Measurements from ENCODE around the gene OR2AT4. TPM values are rescaled to one million over a fixed set of nuclear protein-coding genes. Genes with fewer than 3 reads are reported as not detected.

OR2AT4 gene
- total RNA-seq, result not detected in 2 replicates

- Mint-ChIP-seq H3K27me3 (peaks cover 26% of the 10 kb centered on the region), H3K27ac (no peak within 1 kb of the TSS)
- CTCF ChIA-PET, result no interaction called here
Measured at GRCh38 chr11:75096456-75097172, at the start of gene OR2AT4. OR2AT4 (minus strand) TSS chr11:75096876.

GRCh38 chr11:75145972-75146519 is 49.4 kb upstream of the OR2AT4 start:
- Mint-ChIP-seq H3K4me3 (no peak overlapping the region), H3K4me1 (peaks cover 17% of the 10 kb centered on the region), H3K9me3 (no peaks in the 10 kb centered on the region), H3K27me3 (peaks cover 8% of the 10 kb centered on the region), H3K36me3 (ENCODE audit: low read depth) (no peaks in the 10 kb centered on the region), H3K27ac (no peak overlapping the region)
- intact Hi-C loops (cut with micrococcal nuclease), result loop anchor here (2.0 kb wide), 1 partner anchor 215 kb away; no protein-coding TSS in a partner anchor
- ATAC-seq (ENCODE audit: low read depth) (no peak), DNase-seq (no peak)
- ChIA-PET POLR2A (no interaction called here), CTCF (interaction anchor here (1.1 to 3.5 kb wide), 2 partner anchors 11 to 103 kb away, joined by 3 to 19 read pairs; no protein-coding TSS in a partner anchor)
- no peak for TF ChIP-seq CTCF (IDR thresholded peaks at IDR 0.05)

More at GRCh38 chr11:75096456-75097172, at the start of gene OR2AT4:
- DNase-seq, result no peak
- intact Hi-C loops (cut with micrococcal nuclease), result no loop called here
- Mint-ChIP-seq H3K36me3 (ENCODE audit: low read depth) (no peaks in the 10 kb centered on the region), H3K9me3 (peaks cover 6% of the 10 kb centered on the region), H3K4me1 (no peaks in the 10 kb centered on the region), H3K4me3 (no peak within 1 kb of the TSS)
- no peak for ATAC-seq (ENCODE audit: low read depth)
- POLR2A ChIA-PET, result no interaction called here
- no peak for TF ChIP-seq CTCF (IDR thresholded peaks at IDR 0.05)

- DNase-seq, result no peak
- CTCF ChIA-PET, result interaction anchor here (1.1 to 3.5 kb wide), 2 partner anchors 12 to 104 kb away, joined by 3 to 19 read pairs; no protein-coding TSS in a partner anchor
- Mint-ChIP-seq H3K4me1 (peaks cover 20% of the 10 kb centered on the region), H3K9me3 (no peaks in the 10 kb centered on the region), H3K27me3 (peaks cover 4% of the 10 kb centered on the region), H3K36me3 (ENCODE audit: low read depth) (no peaks in the 10 kb centered on the region), H3K4me3 (no peak overlapping the region), H3K27ac (no peak overlapping the region)
- POLR2A ChIA-PET, result no interaction called here
- intact Hi-C loops (cut with micrococcal nuclease), result loop anchor here (2.0 kb wide), 1 partner anchor 215 kb away; no protein-coding TSS in a partner anchor
- ATAC-seq (ENCODE audit: low read depth), result no peak
- TF ChIP-seq CTCF (IDR thresholded peaks at IDR 0.05), result no peak
Measured at GRCh38 chr11:75145196-75145971, 48.7 kb upstream of the OR2AT4 start.

- H3K27ac Mint-ChIP-seq, result no peak overlapping the region
- no peaks in the 10 kb centered on the region for H3K36me3 Mint-ChIP-seq (ENCODE audit: low read depth)
- DNase-seq, result no peak
- POLR2A ChIA-PET, result no interaction called here
- intact Hi-C loops (cut with micrococcal nuclease), result loop anchor here (1.0 to 5.0 kb wide), 6 partner anchors 61 to 214 kb away; no protein-coding TSS in a partner anchor
- peaks cover 21% of the 10 kb centered on the region for H3K4me1 Mint-ChIP-seq
- H3K9me3 Mint-ChIP-seq, result no peaks in the 10 kb centered on the region
- ATAC-seq (ENCODE audit: low read depth), result no peak
- H3K4me3 Mint-ChIP-seq, result no peak overlapping the region
- no peak for TF ChIP-seq CTCF (IDR thresholded peaks at IDR 0.05)
- CTCF ChIA-PET, result interaction anchor here (3.5 to 6.6 kb wide), 2 partner anchors 104 kb away, joined by 19 to 125 read pairs; no protein-coding TSS in a partner anchor
- H3K27me3 Mint-ChIP-seq, result peaks cover 4% of the 10 kb centered on the region
Measured at GRCh38 chr11:75144716-75145014, 48.0 kb upstream of the OR2AT4 start.

GRCh38 chr11:75143420-75143731 is 46.7 kb upstream of the OR2AT4 start:
- Mint-ChIP-seq H3K27me3 (peaks cover 10% of the 10 kb centered on the region), H3K36me3 (ENCODE audit: low read depth) (no peaks in the 10 kb centered on the region), H3K4me1 (peaks cover 21% of the 10 kb centered on the region), H3K27ac (no peak overlapping the region), H3K9me3 (no peaks in the 10 kb centered on the region), H3K4me3 (peak overlapping the region; percentile 8)
- POLR2A ChIA-PET, result no interaction called here
- CTCF ChIA-PET, result interaction anchor here (1.2 to 6.6 kb wide), 6 partner anchors 49 to 213 kb away, joined by 3 to 125 read pairs (median 17); partner anchors contain the start of gene TPBGL
- no peak for DNase-seq
- intact Hi-C loops (cut with micrococcal nuclease), result loop anchor here (5.0 kb wide), 1 partner anchor 121 kb away; no protein-coding TSS in a partner anchor
- no peak for ATAC-seq (ENCODE audit: low read depth)
- no peak for TF ChIP-seq CTCF (IDR thresholded peaks at IDR 0.05)
